G401.6 (cell line): ENCODE results near the gene OR6C4.
"Not testable (repeated sequence)": the region's sequence is repeated elsewhere in the genome, so short reads cannot be mapped to it uniquely, and the experiment has no call there.

ENCODE experiments used
- FAIRE-seq: peaks from 2 replicates; lab custom pipeline; 2012; peaks lifted over from hg19 to GRCh38; lab: Jason Lieb, UNC

OR6C4 gene

GRCh38 chr12:55549302-55549701 is at the start of gene OR6C4:
Gene OR6C4 (plus strand): TSS chr12:55549602. CDS start chr12:55551227, 1,625 bp downstream.
- no peak for FAIRE-seq

GRCh38 chr12:55499810-55500252 is 49.6 kb upstream of the OR6C4 start:
- no peak for FAIRE-seq

- no peak for FAIRE-seq
Observed at GRCh38 chr12:55501601-55502000, 47.8 kb upstream of the OR6C4 start.

GRCh38 chr12:55515696-55516095 is 33.7 kb upstream of the OR6C4 start:
- no peak for FAIRE-seq

- no peak for FAIRE-seq
Observed at GRCh38 chr12:55516391-55516790, 33.0 kb upstream of the OR6C4 start.

GRCh38 chr12:55548235-55548634 is 1.2 kb upstream of the OR6C4 start:
- not testable (repeated sequence) for FAIRE-seq

GRCh38 chr12:55548756-55549155 is 646 bp upstream of the OR6C4 start:
- no peak for FAIRE-seq

- FAIRE-seq, result no peak
Observed at GRCh38 chr12:55554296-55554695, 4.9 kb downstream of the OR6C4 start.

GRCh38 chr12:55570060-55570459 is 20.7 kb downstream of the OR6C4 start:
- not testable (repeated sequence) for FAIRE-seq

- FAIRE-seq, result not testable (repeated sequence)
Observed at GRCh38 chr12:55570689-55571088, 21.3 kb downstream of the OR6C4 start.

- no peak for FAIRE-seq
Observed at GRCh38 chr12:55572168-55572567, 22.8 kb downstream of the OR6C4 start, which contains the start of gene OR2AP1. Gene OR2AP1 (plus strand): TSS chr12:55572468. CDS start chr12:55574415, 1,947 bp downstream.

- FAIRE-seq, result no peak
Observed at GRCh38 chr12:55582066-55582465, 32.7 kb downstream of the OR6C4 start.

- FAIRE-seq, result no peak
Observed at GRCh38 chr12:55585817-55586216, 36.4 kb downstream of the OR6C4 start.

GRCh38 chr12:55590152-55590551 is 40.8 kb downstream of the OR6C4 start:
- FAIRE-seq, result not testable (repeated sequence)
